ENCODE measurements around the gene TRIM45. TPM values are rescaled to one million over a fixed set of nuclear protein-coding genes. Genes with fewer than 3 reads are reported as not detected.
A peak's percentile ranks its signal among the peaks of the same experiment; 100 is the strongest.

TRIM45 gene
- total RNA-seq (4.1 and 4.7 TPM in 2 replicates), polyA plus RNA-seq (3.0 and 4.3 TPM in 2 replicates)

- no peaks in the 10 kb centered on the region for H4K20me1 ChIP-seq (ENCODE audit: insufficient read depth, poor library complexity, severe bottlenecking)
- H3K4me1 ChIP-seq (ENCODE audit: insufficient read depth) = peaks cover 9% of the 10 kb centered on the region
- H3K36me3 ChIP-seq (replicated peaks; ENCODE audit: insufficient read depth, low read depth) = no peaks in the 10 kb centered on the region
- peak; percentile 97 for DNase-seq (ENCODE audit: low spot score)
- peak within 1 kb of the TSS; percentile 80 for H2AFZ ChIP-seq
- no peaks in the 10 kb centered on the region for H3K9me2 ChIP-seq (replicated peaks; ENCODE audit: insufficient read depth)
- peak within 1 kb of the TSS; percentile 92 for H3K4me2 ChIP-seq
- no peaks in the 10 kb centered on the region for H3K79me2 ChIP-seq
- H3K9me3 ChIP-seq (ENCODE audit: low read depth) = no peaks in the 10 kb centered on the region
- H3K27ac ChIP-seq = peak within 1 kb of the TSS; percentile 88
- TF ChIP-seq CTCF (IDR thresholded peaks at IDR 0.05; ENCODE audit: poor library complexity) = peak; percentile 92
- TF ChIP-seq EZH2phosphoT487 (IDR thresholded peaks at IDR 0.05; ENCODE audit: low read depth, severe bottlenecking, unreplicated experiment) = no peak
- TF ChIP-seq EZH2 (IDR thresholded peaks at IDR 0.05; ENCODE audit: borderline replicate concordance) = no peak
- H3K27me3 ChIP-seq = no peaks in the 10 kb centered on the region
- under 1% methylated on average over 57 of the region's 71 CpGs for whole genome bisulfite sequencing (ENCODE audit: low lambda C conversion rate, missing lambda C conversion rate)
- peak within 1 kb of the TSS; percentile 44 for H3K4me3 ChIP-seq
Measured at GRCh38 chr1:117121589-117122329, at the start of gene TRIM45. TSS of gene TRIM45 (minus strand) at chr1:117121749. CDS start at chr1:117121201, 548 bp downstream.

- no peaks in the 10 kb centered on the region for H3K4me1 ChIP-seq (ENCODE audit: insufficient read depth)
- H3K79me2 ChIP-seq = no peaks in the 10 kb centered on the region
- H3K9me3 ChIP-seq (ENCODE audit: low read depth) = no peaks in the 10 kb centered on the region
- no peak overlapping the region for H2AFZ ChIP-seq
- H4K20me1 ChIP-seq (ENCODE audit: insufficient read depth, poor library complexity, severe bottlenecking) = no peaks in the 10 kb centered on the region
- no peak overlapping the region for H3K4me2 ChIP-seq
- no peaks in the 10 kb centered on the region for H3K9me2 ChIP-seq (replicated peaks; ENCODE audit: insufficient read depth)
- no peaks in the 10 kb centered on the region for H3K27me3 ChIP-seq
- TF ChIP-seq EZH2 (IDR thresholded peaks at IDR 0.05; ENCODE audit: borderline replicate concordance) (no peak), CTCF (IDR thresholded peaks at IDR 0.05; ENCODE audit: poor library complexity) (no peak), EZH2phosphoT487 (IDR thresholded peaks at IDR 0.05; ENCODE audit: low read depth, severe bottlenecking, unreplicated experiment) (no peak)
- WGBS (ENCODE audit: low lambda C conversion rate, missing lambda C conversion rate) = 72% methylated on average over 4 of the region's 4 CpGs
- H3K36me3 ChIP-seq (replicated peaks; ENCODE audit: insufficient read depth, low read depth) = no peaks in the 10 kb centered on the region
- no peak for DNase-seq (ENCODE audit: low spot score)
- H3K27ac ChIP-seq = no peak overlapping the region
- no peak overlapping the region for H3K4me3 ChIP-seq
Measured at GRCh38 chr1:117169871-117170596, 48.5 kb upstream of the TRIM45 start.

GRCh38 chr1:117167402-117167801 is 45.9 kb upstream of the TRIM45 start:
- Histone ChIP-seq H3K4me1 (ENCODE audit: insufficient read depth) (peaks cover 4% of the 10 kb centered on the region), H3K27ac (no peak overlapping the region), H2AFZ (no peak overlapping the region), H3K79me2 (no peaks in the 10 kb centered on the region), H3K9me2 (replicated peaks; ENCODE audit: insufficient read depth) (no peaks in the 10 kb centered on the region), H3K36me3 (replicated peaks; ENCODE audit: insufficient read depth, low read depth) (no peaks in the 10 kb centered on the region), H3K4me3 (no peak overlapping the region), H3K4me2 (no peak overlapping the region), H3K27me3 (no peaks in the 10 kb centered on the region), H4K20me1 (ENCODE audit: insufficient read depth, poor library complexity, severe bottlenecking) (no peaks in the 10 kb centered on the region), H3K9me3 (ENCODE audit: low read depth) (no peaks in the 10 kb centered on the region)
- TF ChIP-seq EZH2 (IDR thresholded peaks at IDR 0.05; ENCODE audit: borderline replicate concordance) (no peak), EZH2phosphoT487 (IDR thresholded peaks at IDR 0.05; ENCODE audit: low read depth, severe bottlenecking, unreplicated experiment) (no peak), CTCF (IDR thresholded peaks at IDR 0.05; ENCODE audit: poor library complexity) (no peak)
- no peak for DNase-seq (ENCODE audit: low spot score)
